Measurements from ENCODE around the gene ENAM. TPM values are rescaled to one million over a fixed set of nuclear protein-coding genes. Genes with fewer than 3 reads are reported as not detected.
"Not testable (repeated sequence)": the region's sequence is repeated elsewhere in the genome, so short reads cannot be mapped to it uniquely, and the experiment has no call there.

Gene ENAM
- total RNA-seq, 1 donor from 2014 or later: not detected

DNA sequence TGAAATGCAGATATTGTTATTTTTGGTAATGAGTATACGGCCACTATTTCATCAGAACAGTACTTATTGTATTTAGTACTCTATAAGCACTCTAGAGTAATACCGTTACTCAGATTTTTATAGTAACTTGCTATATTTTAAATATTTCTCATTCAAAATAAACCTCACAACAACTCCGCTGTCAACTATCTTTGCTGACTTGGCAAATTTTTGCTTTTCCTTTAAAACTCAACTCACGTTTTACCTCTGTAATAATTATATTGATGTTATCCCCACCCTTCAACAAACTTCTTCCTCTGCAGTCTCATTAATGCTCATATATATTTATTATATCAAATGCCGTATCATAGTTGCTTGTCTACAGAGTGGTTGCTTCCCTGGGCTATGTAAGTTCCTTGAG lies 28.8 kb downstream of the ENAM start:
- TF ChIP-seq, protein P1, sequence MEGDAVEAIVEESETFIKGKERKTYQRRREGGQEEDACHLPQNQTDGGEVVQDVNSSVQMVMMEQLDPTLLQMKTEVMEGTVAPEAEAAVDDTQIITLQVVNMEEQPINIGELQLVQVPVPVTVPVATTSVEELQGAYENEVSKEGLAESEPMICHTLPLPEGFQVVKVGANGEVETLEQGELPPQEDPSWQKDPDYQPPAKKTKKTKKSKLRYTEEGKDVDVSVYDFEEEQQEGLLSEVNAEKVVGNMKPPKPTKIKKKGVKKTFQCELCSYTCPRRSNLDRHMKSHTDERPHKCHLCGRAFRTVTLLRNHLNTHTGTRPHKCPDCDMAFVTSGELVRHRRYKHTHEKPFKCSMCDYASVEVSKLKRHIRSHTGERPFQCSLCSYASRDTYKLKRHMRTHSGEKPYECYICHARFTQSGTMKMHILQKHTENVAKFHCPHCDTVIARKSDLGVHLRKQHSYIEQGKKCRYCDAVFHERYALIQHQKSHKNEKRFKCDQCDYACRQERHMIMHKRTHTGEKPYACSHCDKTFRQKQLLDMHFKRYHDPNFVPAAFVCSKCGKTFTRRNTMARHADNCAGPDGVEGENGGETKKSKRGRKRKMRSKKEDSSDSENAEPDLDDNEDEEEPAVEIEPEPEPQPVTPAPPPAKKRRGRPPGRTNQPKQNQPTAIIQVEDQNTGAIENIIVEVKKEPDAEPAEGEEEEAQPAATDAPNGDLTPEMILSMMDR (IDR thresholded peaks at IDR 0.05; ENCODE audit: partially characterized antibody, unreplicated experiment): no peak
- Mint-ChIP-seq H3K4me3 (ENCODE audit: unreplicated experiment) (no peak overlapping the region), H3K4me1 (ENCODE audit: low read depth, unreplicated experiment) (no peaks in the 10 kb centered on the region), H3K27me3 (ENCODE audit: unreplicated experiment) (no peaks in the 10 kb centered on the region), H3K36me3 (ENCODE audit: unreplicated experiment) (no peaks in the 10 kb centered on the region), H3K27ac (ENCODE audit: unreplicated experiment) (no peak overlapping the region), H3K9me3 (ENCODE audit: unreplicated experiment) (no peaks in the 10 kb centered on the region)
- no peak for DNase-seq

DNA sequence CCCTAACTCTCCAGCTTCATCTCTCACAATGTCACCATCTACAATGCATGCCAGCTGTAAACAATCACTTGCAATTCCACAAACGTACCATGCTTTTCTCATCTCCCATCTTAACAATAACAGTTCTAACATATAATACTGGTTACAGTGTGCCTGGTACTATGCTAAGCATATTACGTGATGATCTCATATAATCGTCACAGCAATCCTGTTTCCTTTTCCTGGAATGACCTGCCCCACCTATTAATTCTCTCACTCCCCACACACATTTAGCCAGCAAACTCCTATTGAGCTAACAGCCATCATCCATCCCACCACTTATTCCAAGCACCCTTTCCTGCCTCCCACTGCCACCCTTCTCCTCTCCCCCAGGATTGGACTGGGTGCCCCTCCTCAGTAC lies 29.9 kb downstream of the ENAM start:
- Mint-ChIP-seq H3K4me3 (ENCODE audit: unreplicated experiment) (no peak overlapping the region), H3K27me3 (ENCODE audit: unreplicated experiment) (no peaks in the 10 kb centered on the region), H3K36me3 (ENCODE audit: unreplicated experiment) (no peaks in the 10 kb centered on the region), H3K4me1 (ENCODE audit: low read depth, unreplicated experiment) (no peaks in the 10 kb centered on the region), H3K9me3 (ENCODE audit: unreplicated experiment) (no peaks in the 10 kb centered on the region), H3K27ac (ENCODE audit: unreplicated experiment) (no peak overlapping the region)
- DNase-seq: no peak
- TF ChIP-seq, protein P1 (IDR thresholded peaks at IDR 0.05; ENCODE audit: partially characterized antibody, unreplicated experiment): no peak

DNA sequence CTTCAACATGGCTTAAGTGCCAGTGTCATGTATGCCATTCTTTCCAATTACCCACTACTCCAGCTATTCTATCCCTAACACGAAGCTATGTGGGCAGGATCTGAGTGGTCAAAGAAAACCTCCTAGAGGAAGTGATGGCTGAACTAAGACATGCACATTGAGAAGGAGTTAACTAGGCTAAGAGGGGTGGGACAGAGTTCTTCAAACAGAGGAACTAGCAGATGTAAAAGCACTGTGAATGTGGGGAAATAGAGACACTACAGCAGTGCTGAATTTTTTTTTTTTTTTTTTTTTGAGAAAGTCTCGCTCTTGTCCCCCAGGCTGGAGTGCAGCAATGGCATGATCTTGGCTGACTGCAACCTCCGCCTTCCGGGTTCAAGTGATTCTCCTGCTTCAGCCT lies 31.6 kb downstream of the ENAM start:
- H3K36me3 Mint-ChIP-seq (ENCODE audit: unreplicated experiment): no peaks in the 10 kb centered on the region
- H3K4me3 Mint-ChIP-seq (ENCODE audit: unreplicated experiment): no peak overlapping the region
- H3K27me3 Mint-ChIP-seq (ENCODE audit: unreplicated experiment): no peaks in the 10 kb centered on the region
- H3K4me1 Mint-ChIP-seq (ENCODE audit: low read depth, unreplicated experiment): no peaks in the 10 kb centered on the region
- no peak for DNase-seq
- H3K27ac Mint-ChIP-seq (ENCODE audit: unreplicated experiment): no peak overlapping the region
- TF ChIP-seq, protein P1 (IDR thresholded peaks at IDR 0.05; ENCODE audit: partially characterized antibody, unreplicated experiment): no peak
- H3K9me3 Mint-ChIP-seq (ENCODE audit: unreplicated experiment): no peaks in the 10 kb centered on the region

DNA sequence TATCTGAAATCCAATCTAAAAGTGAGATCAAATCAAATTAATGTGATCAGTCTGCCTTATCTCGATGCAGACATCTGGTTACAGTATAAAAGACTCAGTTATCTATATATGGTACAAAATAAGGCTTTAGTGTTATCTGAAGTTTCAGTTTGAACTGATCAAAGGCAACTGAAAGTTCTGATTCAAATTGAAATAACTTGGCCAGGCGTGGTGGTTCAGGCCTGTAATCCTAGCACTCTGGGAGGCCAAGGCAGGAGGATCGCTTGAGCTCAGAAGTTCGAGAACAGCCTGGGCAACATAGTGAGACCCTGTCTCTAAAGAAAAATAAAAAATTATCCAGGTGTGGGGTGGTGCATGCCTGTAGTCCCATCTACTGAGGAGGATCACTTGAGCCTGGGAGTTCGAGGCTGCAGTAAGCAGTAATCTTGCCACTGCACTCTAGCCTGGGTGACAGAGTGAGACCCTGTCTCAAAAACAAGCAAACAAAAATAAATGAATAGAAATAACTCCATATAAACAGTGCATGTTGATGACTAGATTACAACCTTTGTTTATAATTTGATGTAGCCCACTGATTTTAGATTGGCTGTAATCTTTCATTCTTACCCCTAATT lies 32.9 kb downstream of the ENAM start:
- H3K4me3 Mint-ChIP-seq (ENCODE audit: unreplicated experiment); H3K27me3 Mint-ChIP-seq (ENCODE audit: unreplicated experiment); H3K36me3 Mint-ChIP-seq (ENCODE audit: unreplicated experiment); H3K9me3 Mint-ChIP-seq (ENCODE audit: unreplicated experiment); H3K27ac Mint-ChIP-seq (ENCODE audit: unreplicated experiment); H3K4me1 Mint-ChIP-seq (ENCODE audit: low read depth, unreplicated experiment); DNase-seq: not testable (repeated sequence)

DNA sequence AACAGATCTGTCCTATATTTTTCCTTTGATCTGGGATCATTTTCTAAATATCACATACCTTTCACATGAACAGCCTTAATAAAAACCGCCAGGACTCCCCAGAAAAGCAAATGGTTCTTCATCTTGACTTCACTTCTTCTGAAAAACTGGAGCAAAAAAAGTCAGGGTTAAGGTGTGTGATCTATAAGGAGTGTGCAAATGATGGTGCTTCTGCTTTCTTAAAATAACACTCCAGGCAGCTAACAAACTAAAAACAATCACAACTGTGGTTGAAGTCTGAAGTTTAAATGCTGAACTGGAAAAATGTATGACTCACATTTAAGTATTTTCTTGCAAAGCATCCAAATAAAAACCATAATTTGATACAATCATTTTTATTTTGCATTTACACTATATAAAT lies 37.8 kb downstream of the ENAM start, which contains the start of gene JCHAIN:
TSS of gene JCHAIN (minus strand) at position 140 of the 400 bp plus-strand sequence. CDS start at position 122, 18 bp downstream.
- no peak for DNase-seq
- Mint-ChIP-seq H3K27me3 (ENCODE audit: unreplicated experiment) (peaks cover 3% of the 10 kb centered on the region), H3K36me3 (ENCODE audit: unreplicated experiment) (no peaks in the 10 kb centered on the region), H3K4me1 (ENCODE audit: low read depth, unreplicated experiment) (no peaks in the 10 kb centered on the region), H3K9me3 (ENCODE audit: unreplicated experiment) (no peaks in the 10 kb centered on the region), H3K4me3 (ENCODE audit: unreplicated experiment) (no peak within 1 kb of the TSS), H3K27ac (ENCODE audit: unreplicated experiment) (no peak within 1 kb of the TSS)
- TF ChIP-seq, protein P1 (IDR thresholded peaks at IDR 0.05; ENCODE audit: partially characterized antibody, unreplicated experiment): no peak
